Uterus (tissue), 4 donors: Measurements from ENCODE around the gene CPSF7. TPM values are rescaled to one million over a fixed set of nuclear protein-coding genes. Genes with fewer than 3 reads are reported as not detected.

Experiments used
- DNase-seq, 2 donors: peaks; one replicate each; pipeline ENCODE4 v3.0.0-alpha.2; 2019 to 2020
- H3K27ac ChIP-seq, 2 donors: fragments of 200-600 bp; sonication (generic); 1 replicate in 1 of 2; 2 replicates in 1 of 2; pipeline ENCODE4 v1.5.1; 2016 to 2018
- H3K27me3 ChIP-seq, 2 donors: fragments of 200-600 bp; sonication (generic); one replicate each; pipeline ENCODE4 v1.5.1; 2018 to 2019; ENCODE audit warnings: control low read depth in 1 of 2
- H3K36me3 ChIP-seq, 2 donors: fragments of 200-600 bp; sonication (generic); one replicate each; pipeline ENCODE4 v1.5.1; 2019; ENCODE audit warnings: control low read depth in 1 of 2
- H3K4me1 ChIP-seq, 2 donors: fragments of 200-600 bp; sonication (generic); one replicate each; pipeline ENCODE4 v1.5.1; 2018 to 2019; ENCODE audit warnings: control low read depth in 1 of 2
- H3K4me3 ChIP-seq, 2 donors: fragments of 200-600 bp; sonication (generic); 1 replicate in 1 of 2; 2 replicates in 1 of 2; pipeline ENCODE4 v1.5.1; 2018 to 2019; ENCODE audit warnings: mild to moderate bottlenecking in 1 of 2
- H3K9me3 ChIP-seq, 2 donors: fragments of 200-600 bp; sonication (generic); one replicate each; pipeline ENCODE4 v1.5.1; 2019; ENCODE audit warnings: control low read depth in 1 of 2
- POLR2A ChIP-seq, 2 donors: fragments of 450-650 bp; IDR thresholded peaks; one replicate each; pipeline ENCODE4 v1.6.1; 2016; ENCODE audit warnings: antibody characterized with exemption in 2 of 2, mild to moderate bottlenecking in 1 of 2, moderate library complexity in 1 of 2
- intact Hi-C: fragments of 100-400 bp; cut with DNase I; formaldehyde crosslinking; loops from one replicate; pipeline ENCODE4 v1.15.1; 2023; ENCODE audit warnings: low total_unique reads
- total RNA-seq, 4 donors: library from RNA; depleted of rRNA in 3 of 4; stranded (reverse); fragments of >200 nt in 3 of 4; gene quantifications; one replicate each; pipeline versions ENCODE4 v1.1.0 to v1.2.4, GENCODE V29; 2014 to 2023
- TF ChIP-seq, protein P1 (sequence below), 4 experiments: fragments of 200-600 bp in 2 of 4; fragments of 450-650 bp in 2 of 4; sonication (generic) in 2 of 4; IDR thresholded peaks; one replicate each; pipeline ENCODE4 v1.5.1; 2016 to 2019; ENCODE audit warnings: antibody characterized with exemption in 4 of 4, mild to moderate bottlenecking in 2 of 4, moderate library complexity in 1 of 4
- donor health status: DM: yes; HTN: yes; CAD: no.

CPSF7 gene
- total RNA-seq, 4 donors from 2014 or later = 30.0 to 122 (median 56.5) TPM

GRCh38 chr11:61414547-61414946, 15.2 kb downstream of the CPSF7 start:
- no peak overlapping the region for H3K4me3 ChIP-seq
- DNase-seq = no peak
- H3K4me1 ChIP-seq = no peaks in the 10 kb centered on the region
- intact Hi-C loops = no loop called here
- no peaks in the 10 kb centered on the region for H3K27me3 ChIP-seq
- H3K36me3 ChIP-seq = no peaks in the 10 kb centered on the region
- no peak overlapping the region for H3K27ac ChIP-seq
- H3K9me3 ChIP-seq = no peaks in the 10 kb centered on the region
- TF ChIP-seq, protein P1, sequence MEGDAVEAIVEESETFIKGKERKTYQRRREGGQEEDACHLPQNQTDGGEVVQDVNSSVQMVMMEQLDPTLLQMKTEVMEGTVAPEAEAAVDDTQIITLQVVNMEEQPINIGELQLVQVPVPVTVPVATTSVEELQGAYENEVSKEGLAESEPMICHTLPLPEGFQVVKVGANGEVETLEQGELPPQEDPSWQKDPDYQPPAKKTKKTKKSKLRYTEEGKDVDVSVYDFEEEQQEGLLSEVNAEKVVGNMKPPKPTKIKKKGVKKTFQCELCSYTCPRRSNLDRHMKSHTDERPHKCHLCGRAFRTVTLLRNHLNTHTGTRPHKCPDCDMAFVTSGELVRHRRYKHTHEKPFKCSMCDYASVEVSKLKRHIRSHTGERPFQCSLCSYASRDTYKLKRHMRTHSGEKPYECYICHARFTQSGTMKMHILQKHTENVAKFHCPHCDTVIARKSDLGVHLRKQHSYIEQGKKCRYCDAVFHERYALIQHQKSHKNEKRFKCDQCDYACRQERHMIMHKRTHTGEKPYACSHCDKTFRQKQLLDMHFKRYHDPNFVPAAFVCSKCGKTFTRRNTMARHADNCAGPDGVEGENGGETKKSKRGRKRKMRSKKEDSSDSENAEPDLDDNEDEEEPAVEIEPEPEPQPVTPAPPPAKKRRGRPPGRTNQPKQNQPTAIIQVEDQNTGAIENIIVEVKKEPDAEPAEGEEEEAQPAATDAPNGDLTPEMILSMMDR (IDR thresholded peaks at IDR 0.05) = no peak
- no peak for TF ChIP-seq POLR2A (IDR thresholded peaks at IDR 0.05)

GRCh38 chr11:61413496-61413895, 16.3 kb downstream of the CPSF7 start:
- no peak for TF ChIP-seq POLR2A (IDR thresholded peaks at IDR 0.05)
- TF ChIP-seq, protein P1 (IDR thresholded peaks at IDR 0.05) = no peak
- no peaks in the 10 kb centered on the region for H3K27me3 ChIP-seq
- H3K36me3 ChIP-seq = no peaks in the 10 kb centered on the region
- intact Hi-C loops = no loop called here
- DNase-seq = no peak
- H3K9me3 ChIP-seq = no peaks in the 10 kb centered on the region
- no peak overlapping the region for H3K4me3 ChIP-seq
- H3K4me1 ChIP-seq = no peaks in the 10 kb centered on the region
- H3K27ac ChIP-seq = no peak overlapping the region

DNA sequence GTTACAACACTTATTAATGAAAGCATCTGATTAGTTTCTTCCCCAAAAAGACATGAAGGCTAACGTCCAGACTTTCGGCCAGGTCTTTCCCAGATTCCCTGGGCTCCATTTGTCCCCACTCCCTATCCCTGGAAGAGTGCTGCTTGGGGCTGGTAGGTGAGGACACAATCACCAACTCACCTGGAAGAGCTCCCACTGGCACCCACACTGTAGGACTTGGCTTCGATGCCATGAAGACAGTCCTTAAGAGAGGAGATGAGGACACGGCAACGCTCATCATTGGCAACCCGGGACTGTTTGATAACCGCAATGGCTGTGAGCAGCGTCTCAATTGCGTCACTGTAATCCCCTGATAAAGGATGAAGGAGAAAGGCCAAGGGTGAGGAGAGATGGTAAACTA, 18.2 kb downstream of the CPSF7 start:
- H3K9me3 ChIP-seq = no peaks in the 10 kb centered on the region
- intact Hi-C loops = no loop called here
- H3K27me3 ChIP-seq = no peaks in the 10 kb centered on the region
- no peak overlapping the region for H3K27ac ChIP-seq
- H3K4me1 ChIP-seq = no peaks in the 10 kb centered on the region
- H3K4me3 ChIP-seq = no peak overlapping the region
- H3K36me3 ChIP-seq = no peaks in the 10 kb centered on the region
- no peak for TF ChIP-seq POLR2A (IDR thresholded peaks at IDR 0.05)
- TF ChIP-seq, protein P1 (IDR thresholded peaks at IDR 0.05) = no peak
- DNase-seq = no peak

DNA sequence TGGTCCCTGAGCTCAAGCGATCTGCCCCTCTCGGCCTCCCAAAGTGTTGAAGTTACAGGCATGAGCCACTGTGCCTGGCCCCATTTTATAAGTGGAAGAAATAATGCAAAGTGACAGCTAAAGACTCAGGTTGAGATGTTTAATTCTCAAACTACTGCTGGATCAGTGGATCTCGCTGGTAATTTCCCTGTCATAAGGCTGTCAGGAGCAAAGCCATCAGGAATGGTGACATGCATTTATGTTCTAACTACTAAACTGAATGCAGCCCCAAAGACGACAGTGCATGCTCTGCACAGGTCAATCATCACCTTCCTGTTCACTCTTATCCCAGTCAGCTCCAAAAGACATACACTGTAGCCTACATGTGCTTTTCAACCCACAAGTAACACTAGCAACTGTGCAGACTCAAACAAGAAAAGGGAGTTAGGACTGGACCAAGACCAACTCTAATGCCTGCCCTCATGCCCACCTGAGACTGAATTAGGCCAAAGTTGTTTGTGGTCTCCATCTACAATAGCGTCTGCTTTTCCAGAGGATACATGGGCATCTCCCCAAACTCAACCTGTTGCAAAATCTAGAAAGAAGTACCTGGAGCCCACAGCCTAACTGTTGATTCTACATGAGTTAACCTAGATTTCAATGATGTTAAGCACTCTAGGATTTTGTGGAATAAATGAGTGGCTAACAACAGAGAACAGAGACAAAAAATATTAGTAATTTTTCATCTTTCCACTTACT, 22.6 kb downstream of the CPSF7 start:
- no peak for DNase-seq
- H3K36me3 ChIP-seq = no peaks in the 10 kb centered on the region
- no peak overlapping the region for H3K27ac ChIP-seq
- H3K4me3 ChIP-seq = no peak overlapping the region
- H3K9me3 ChIP-seq = no peaks in the 10 kb centered on the region
- H3K27me3 ChIP-seq = no peaks in the 10 kb centered on the region
- intact Hi-C loops = no loop called here
- H3K4me1 ChIP-seq = no peaks in the 10 kb centered on the region
- TF ChIP-seq, protein P1 (IDR thresholded peaks at IDR 0.05) = no peak

- intact Hi-C loops = no loop called here
- no peaks in the 10 kb centered on the region for H3K4me1 ChIP-seq
- H3K36me3 ChIP-seq = no peaks in the 10 kb centered on the region
- H3K9me3 ChIP-seq = no peaks in the 10 kb centered on the region
- H3K27me3 ChIP-seq = no peaks in the 10 kb centered on the region
- DNase-seq = no peak
- H3K4me3 ChIP-seq = no peak overlapping the region
- no peak for TF ChIP-seq POLR2A (IDR thresholded peaks at IDR 0.05)
- TF ChIP-seq, protein P1 (IDR thresholded peaks at IDR 0.05) = no peak
- no peak overlapping the region for H3K27ac ChIP-seq
Observed at GRCh38 chr11:61406067-61406466, 23.7 kb downstream of the CPSF7 start.
